GM19025 (cell line): Measurements from ENCODE around the gene OR10T2.
"Not testable (repeated sequence)": the region's sequence is repeated elsewhere in the genome, so short reads cannot be mapped to it uniquely, and the experiment has no call there.

Experiments used
- ATAC-seq: cut with Tn5 transposase; IDR thresholded peaks from one replicate; pipeline ENCODE4 v1.9.1; 2021; ENCODE audit warnings: mild to moderate bottlenecking, low read depth, moderate library complexity; ENCODE audit not compliant: unreplicated experiment

OR10T2 gene

DNA sequence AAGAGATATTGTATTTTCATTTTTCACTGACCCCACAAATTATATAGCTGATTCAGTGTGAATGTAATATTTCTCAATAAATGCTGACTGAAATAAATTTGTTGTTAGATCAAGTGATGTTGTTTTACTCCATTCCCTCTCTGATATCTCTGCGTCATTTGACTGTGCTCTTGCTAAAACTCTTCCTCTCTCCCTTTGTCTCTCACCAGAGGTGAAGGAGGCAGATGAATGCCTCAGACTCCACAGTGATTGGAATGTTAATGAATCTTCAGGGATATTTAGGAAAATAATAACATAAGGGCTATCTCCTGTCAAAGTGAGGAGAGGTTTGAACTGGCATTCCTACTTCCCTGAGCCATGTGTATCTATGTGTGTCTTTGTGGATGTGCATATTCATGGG is 41.8 kb downstream of the OR10T2 start:
- no peak for ATAC-seq

DNA sequence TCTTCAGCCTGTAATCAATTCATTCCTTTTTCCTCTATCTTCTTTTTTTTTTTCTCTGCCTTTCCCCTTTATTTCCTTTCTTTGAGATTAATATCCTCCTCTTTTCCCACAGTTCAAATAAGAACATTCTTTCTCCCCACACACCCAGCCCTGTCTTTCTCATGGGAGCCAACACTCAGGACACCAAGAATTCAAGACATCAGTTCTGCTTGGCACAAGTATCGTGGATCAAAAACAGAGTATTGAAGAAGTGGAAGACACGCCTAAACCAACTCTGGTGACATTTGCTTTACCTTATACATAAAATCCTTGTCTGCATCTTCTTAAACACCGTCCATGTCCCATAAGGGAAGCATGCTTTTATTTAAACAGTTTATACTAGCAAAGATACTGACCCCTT is 42.6 kb downstream of the OR10T2 start:
- ATAC-seq = no peak

DNA sequence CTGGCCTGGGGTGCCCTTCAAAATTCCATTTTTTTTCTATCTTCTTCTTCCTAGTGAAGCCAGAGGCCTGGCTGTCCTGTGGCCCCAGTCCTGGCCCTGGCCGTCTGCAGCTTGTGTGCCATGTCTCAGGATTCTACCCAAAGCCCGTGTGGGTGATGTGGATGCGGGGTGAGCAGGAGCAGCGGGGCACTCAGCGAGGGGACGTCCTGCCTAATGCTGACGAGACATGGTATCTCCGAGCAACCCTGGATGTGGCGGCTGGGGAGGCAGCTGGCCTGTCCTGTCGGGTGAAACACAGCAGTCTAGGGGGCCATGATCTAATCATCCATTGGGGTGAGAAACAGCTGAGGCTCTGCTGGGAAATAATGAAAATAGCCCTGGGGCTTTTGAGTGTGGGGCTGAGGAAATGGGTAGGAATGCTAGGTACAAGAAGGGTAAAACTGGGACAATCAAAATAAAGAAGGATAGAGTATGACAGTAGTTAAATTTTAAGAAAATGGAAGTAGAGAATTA is 43.4 kb downstream of the OR10T2 start:
- no peak for ATAC-seq

DNA sequence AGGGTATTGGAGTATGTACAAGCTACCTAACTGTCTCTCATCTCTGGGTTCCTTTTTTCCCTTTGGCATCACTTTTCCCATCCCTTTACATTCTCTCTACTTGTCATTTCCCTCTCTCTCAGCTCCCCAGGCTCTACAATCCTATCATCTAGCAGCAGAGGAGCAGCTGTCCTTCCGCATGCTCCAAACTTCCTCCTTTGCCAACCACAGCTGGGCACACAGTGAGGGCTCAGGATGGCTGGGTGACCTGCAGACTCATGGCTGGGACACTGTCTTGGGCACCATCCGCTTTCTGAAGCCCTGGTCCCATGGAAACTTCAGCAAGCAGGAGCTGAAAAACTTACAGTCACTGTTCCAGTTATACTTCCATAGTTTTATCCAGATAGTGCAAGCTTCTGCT is 45.0 kb downstream of the OR10T2 start:
- no peak for ATAC-seq

DNA sequence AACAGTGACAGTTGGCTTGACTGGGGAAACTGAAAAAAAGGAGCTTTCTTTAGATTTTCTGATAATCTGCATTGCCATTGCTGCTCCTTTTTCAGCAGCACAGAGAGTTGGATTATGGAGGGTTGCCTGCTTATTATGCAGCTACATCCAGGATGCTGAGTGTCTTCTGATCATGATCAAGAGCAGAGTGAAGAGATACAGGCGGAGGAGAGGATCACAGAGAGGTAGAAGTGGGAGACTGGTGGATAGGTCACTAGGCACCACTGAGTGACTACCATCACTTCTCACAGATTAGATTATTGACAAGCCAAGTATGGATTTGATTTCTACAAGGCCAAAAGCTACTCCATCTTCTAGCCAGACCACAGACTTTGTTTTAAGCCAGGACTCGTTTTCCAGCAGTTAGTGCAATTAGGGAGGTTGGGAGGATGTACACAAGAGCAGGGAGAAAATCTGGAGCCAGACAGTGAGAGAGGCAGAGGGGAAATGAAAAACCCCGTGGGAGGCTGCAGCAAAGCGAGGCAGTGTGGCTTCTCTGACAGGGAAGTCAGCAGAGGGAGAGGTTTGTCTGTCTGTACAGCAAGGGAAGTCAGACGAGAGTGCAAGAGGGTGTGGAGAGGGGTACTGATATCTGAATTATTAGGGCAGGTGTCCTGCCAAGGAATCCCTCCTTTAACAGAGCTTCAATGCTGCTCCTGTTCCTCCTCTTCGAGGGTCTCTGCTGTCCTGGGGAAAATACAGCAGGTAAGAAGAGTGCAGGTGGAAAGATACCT is 45.8 kb downstream of the OR10T2 start, which contains the start of gene CD1E:
Gene CD1E (plus strand): TSS at position 592 of the 773 bp plus-strand sequence. CDS start 95 bp downstream, at position 687.
- ATAC-seq = no peak

DNA sequence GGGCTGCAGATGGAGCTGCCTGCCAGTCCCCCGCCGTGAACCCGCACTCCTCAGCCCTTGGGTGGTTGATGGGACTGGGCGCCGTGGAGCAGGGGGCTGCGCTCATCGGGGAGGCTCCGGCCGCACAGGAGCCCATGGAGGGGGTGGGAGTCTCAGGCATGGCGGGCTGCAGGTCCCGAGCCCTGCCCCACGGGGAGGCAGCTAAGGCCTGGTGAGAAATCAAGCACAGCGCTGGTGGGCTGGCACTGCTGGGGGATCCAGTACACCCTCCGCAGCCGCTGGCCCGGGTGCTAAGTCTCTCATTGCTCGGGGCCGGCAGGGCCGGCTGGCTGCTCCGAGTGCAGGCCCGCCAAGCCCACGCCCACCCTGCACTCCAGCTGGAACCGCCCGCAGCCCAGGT is 50.3 kb downstream of the OR10T2 start:
- ATAC-seq = not testable (repeated sequence)
